GM06990 (cell line): ENCODE data around the gene TRIM17.

Experiments used
- DNase-seq: peaks from one replicate; pipeline ENCODE4 v3.0.0-alpha.2; 2011; ENCODE audit not compliant: insufficient read length; ENCODE audit errors: extremely low read depth
- H3K27me3 ChIP-seq: replicated peaks from 2 replicates; pipeline ENCODE4 v1.6.0; 2011; ENCODE audit warnings: low read length; ENCODE audit not compliant: control insufficient read depth, insufficient read depth
- H3K36me3 ChIP-seq: 2 replicates; pipeline ENCODE4 v1.5.1; 2011; ENCODE audit warnings: low read length; ENCODE audit not compliant: control insufficient read depth, insufficient read depth
- H3K4me3 ChIP-seq: replicated peaks from 2 replicates; pipeline ENCODE4 v1.5.1; 2011; ENCODE audit warnings: low read depth, mild to moderate bottlenecking, control low read depth, low read length
- CTCF ChIP-seq: IDR thresholded peaks from 2 replicates; pipeline ENCODE4 v1.5.1; 2011; ENCODE audit warnings: low read length, control low read depth, mild to moderate bottlenecking, inconsistent platforms; ENCODE audit not compliant: insufficient read depth, poor library complexity, severe bottlenecking

Gene TRIM17

DNA sequence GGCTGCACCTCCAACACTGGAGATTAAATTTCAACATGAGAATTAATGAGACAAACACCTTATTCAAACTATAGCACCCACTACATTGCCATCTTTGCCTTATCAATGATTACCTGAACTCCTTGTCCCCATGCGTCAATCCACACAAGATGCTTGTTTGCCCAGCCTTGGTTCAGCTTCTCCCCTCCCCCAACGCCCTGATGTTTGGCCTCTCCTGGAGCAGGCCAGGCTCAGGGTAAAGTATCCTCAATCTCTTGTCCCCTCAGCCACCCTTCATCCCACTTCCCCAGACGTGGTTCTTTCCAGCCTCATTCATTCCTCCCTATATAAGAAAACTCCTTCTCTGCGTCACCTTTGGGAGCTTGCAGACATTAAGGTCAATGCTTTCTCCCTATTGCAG is 11.8 kb upstream of the TRIM17 start:
- TF ChIP-seq CTCF = no peak
- Histone ChIP-seq H3K36me3 (no peaks in the 10 kb centered on the region), H3K27me3 (peaks cover 2% of the 10 kb centered on the region; the same call in 1 of the 2 replicates), H3K4me3 (no peak overlapping the region)
- no peak for DNase-seq

- no peak for DNase-seq
- no peak for TF ChIP-seq CTCF
Measured at GRCh38 chr1:228426518-228427175, 10.0 kb upstream of the TRIM17 start.

GRCh38 chr1:228424685-228425660 is 8.3 kb upstream of the TRIM17 start:
- no peak for TF ChIP-seq CTCF
- no peak for DNase-seq
- Histone ChIP-seq H3K4me3 (no peak overlapping the region), H3K36me3 (no peaks in the 10 kb centered on the region), H3K27me3 (no peaks in the 10 kb centered on the region; the same call in 1 of the 2 replicates)

More at GRCh38 chr1:228426518-228427175, 10.0 kb upstream of the TRIM17 start:
- H3K4me3 ChIP-seq = no peak overlapping the region
- no peaks in the 10 kb centered on the region for H3K36me3 ChIP-seq
- H3K27me3 ChIP-seq = peaks cover 2% of the 10 kb centered on the region; the same call in 1 of the 2 replicates

DNA sequence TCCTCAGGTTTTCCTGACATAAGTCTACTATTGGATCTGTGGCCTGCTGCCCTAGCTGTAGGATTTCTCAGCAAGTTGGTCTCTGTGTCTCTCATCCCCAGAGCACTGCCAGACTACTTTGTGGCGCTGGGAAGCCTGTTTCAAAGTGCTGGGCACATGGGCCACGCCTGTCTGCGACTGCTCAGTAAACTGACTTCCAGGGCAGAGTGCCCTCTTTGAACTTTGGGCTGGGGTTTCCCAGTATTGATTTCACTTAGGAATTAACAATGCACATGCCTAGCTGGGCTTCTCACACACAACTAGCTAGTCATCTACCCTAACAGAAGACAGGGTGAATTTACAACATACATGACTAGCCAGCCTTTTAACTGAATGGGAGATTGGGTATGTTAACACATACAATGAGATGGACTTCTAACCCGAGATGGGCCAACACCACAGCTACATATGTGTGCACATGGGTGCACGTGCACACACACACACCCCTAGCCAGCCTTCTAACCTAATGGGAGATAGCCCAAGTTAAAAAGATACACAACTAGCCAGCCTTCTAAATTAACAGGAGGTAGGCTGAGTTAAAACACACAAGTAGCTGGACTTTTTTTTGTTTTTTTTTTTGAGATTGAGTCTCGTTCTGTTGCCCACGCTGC is 6.9 kb upstream of the TRIM17 start:
- Histone ChIP-seq H3K27me3 (no peaks in the 10 kb centered on the region; the same call in 1 of the 2 replicates), H3K36me3 (no peaks in the 10 kb centered on the region), H3K4me3 (no peak overlapping the region)
- TF ChIP-seq CTCF = no peak
- DNase-seq = no peak

DNA sequence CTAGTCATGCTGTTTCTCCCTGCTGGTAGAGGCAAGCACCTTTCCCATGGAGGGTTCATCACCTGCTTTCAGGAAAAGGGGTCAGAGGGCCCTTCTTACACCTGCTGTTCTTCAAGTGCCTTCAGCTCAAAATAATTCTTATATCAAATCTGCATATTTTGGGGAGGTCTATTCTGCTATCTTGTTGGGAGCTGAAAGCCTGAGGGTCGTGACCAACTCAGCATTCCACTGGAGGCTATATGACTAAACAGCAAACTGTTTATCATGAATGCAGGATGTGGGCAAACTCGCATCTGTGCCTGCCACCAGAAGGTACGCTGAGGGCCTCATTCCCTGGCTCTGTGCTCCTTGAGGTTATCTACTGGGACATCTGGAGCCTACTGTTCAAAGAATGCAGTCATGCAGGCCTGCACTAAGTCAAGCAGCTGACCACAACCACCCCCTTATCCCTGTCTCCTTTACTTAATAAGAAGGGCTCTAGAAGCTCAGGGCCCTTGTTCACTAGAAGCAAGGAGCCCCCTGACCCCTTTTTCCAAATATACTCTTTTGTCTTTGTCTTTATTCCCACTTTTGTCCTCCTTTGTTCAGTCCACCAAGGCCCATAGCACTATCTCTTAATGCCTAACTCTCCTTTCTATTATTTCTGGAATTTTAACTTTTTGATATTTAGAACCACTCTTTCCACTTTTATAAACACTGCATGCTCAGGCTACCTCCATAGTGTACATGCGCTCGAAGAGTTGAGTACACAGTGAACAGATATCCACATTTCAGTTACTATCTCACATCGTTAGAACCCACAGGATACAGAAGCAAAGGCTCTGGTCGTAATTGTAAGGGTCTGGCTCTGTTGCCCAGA is 4.5 kb upstream of the TRIM17 start:
- no peaks in the 10 kb centered on the region; the same call in 1 of the 2 replicates for H3K27me3 ChIP-seq
- no peak for DNase-seq

More for the DNA sequence above, 4.5 kb upstream of the TRIM17 start:
- H3K4me3 ChIP-seq = no peak overlapping the region
- TF ChIP-seq CTCF = no peak
- no peaks in the 10 kb centered on the region for H3K36me3 ChIP-seq
